GM21447 (cell line): ENCODE results near the gene KLHL35.
A peak's percentile ranks its signal among the peaks of the same experiment; 100 is the strongest.

Source experiments
- ATAC-seq: cut with Tn5 transposase; IDR thresholded peaks from one replicate; pipeline ENCODE4 v1.9.1; 2021; ENCODE audit not compliant: unreplicated experiment

KLHL35 gene

DNA sequence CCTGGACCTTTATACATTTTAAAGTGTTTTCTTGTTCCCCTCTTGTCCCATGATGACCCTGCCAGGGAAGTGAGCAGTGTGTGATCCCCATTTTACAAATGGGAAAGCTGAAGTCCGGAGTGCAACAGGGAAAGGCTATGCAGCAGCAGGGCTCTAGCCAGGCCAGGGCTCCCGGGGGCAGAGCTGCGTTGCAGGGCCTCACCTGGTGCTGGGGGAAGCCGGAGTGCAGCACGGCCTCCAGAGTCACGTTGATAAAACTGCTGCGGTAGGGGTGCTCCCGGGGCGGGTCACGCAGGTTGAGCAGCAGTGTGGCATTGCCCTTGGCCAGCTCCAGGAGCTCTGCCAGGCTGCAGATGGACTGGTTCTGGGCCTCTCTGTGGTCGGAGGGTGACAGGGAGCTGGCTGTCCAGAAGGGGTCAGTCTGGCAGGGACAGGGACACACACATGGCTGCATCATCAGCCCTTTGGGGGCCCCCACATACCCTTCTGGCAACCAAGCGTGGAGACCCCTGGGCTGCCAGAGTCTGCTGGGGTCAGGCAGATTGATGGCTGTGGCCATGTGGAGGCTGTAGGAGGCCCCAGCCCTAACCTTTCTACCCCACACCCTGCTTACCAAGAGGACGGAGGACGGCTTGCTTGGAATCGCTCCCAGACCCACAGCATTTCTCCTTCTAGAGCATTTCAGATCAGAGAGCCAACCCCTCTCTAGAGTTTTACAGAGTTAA is 9.3 kb upstream of the KLHL35 start:
- ATAC-seq, result no peak

DNA sequence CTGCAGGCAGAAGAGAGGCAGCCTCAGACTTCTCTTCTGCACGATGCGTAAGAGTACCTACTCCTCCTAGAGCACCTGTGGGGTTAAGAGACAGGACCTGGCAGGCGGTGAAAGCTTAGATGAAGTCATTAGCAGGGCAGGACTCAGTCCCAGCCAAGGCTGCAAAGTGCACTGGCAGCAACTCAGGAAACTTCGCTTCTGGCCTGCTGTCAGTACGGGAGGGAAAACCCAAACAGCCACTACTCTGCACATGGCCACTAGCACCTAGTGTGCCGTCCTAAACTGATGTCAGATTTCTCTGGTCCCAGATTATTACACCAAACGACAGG is 8.8 kb upstream of the KLHL35 start:
- ATAC-seq, result no peak

DNA sequence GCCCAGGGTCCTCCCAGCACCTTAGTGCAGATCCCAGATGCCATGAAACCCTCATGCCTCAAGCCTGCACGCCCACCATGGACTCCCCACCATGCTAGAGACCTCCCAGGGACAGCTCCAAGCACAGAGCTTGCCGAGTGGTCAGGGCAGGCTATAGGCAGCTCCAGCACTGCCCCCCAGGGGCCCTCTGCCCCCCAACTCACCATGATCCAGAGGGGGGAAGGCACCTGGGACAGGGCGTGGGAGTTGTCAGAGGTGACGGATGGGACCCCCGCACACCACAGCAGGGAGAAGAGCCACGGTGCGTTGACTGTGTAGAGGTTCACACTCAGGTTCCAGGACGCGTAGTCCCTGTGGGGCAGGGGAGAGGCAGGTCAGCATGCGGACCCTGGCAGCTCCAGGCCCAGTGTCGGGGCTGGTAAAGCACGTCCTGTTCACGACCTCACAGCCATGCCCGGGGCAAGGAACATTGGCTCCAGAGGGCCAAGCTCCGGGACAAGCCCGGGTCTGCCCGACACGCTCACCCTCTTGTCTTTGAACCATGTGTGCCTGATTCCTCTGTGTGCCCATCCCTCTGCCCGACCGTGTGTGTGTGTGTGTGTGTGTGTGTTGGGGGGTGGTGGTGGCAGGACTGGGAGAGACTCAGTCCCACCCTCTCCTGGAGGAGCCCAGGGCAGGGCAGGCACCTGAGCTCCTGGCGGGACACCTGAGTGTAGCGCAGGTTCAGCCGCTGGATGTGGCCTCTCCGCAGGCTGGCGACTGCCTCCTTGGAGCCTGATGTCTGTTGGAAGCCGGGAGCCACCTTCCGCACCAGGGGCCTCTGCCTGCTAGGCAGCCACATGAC is 8.2 kb upstream of the KLHL35 start:
- no peak for ATAC-seq

DNA sequence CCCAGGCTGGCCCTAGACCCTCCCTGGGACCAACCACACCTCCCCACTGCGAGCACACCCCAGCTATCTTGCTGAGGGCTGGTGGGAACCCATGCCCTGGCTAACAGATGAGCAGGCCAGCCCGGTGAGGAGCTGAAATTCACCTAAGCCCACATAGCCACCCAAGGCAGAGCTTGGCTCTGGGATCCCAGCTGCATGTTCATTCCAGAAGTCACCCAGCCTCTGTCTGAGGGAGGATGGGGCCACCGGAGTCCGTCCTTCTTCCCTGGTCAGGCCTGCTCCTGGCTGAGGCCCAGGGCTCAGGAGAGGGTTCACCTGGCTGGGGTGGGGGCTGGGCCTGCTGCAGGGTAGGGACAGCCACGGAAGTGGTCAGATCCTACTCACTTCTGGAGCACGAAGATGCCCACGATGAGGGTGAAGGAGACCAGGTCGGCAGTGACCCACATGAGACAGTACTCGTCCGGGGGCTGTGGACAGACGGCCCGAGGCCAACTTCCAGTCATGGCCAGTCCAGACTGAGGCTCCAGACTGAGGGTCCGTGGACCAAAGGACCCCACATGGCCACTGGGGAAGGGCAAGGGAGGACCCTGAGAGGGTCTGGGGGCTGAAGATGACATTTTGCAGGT is 6.6 kb upstream of the KLHL35 start:
- ATAC-seq, result no peak

DNA sequence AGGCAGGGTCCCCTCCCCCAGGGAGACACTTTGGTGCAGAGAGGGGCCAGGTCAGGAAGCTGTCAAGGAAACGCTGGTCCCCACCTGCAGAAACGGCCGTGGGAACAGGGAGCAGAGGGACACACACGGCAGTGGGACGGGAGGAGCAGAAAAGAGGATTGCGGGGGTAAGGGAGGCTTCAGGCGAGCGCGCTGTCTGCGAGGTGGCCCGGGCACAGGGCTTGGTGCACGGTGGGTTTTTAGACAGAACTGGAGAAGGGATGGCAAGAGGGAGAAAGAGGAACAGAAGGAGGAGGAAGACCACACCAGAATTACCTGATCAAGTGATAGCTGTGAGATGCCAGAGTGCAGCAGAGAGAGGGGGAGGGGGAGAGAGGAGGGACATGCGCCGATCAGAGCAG is 6.0 kb upstream of the KLHL35 start:
- ATAC-seq, result no peak

DNA sequence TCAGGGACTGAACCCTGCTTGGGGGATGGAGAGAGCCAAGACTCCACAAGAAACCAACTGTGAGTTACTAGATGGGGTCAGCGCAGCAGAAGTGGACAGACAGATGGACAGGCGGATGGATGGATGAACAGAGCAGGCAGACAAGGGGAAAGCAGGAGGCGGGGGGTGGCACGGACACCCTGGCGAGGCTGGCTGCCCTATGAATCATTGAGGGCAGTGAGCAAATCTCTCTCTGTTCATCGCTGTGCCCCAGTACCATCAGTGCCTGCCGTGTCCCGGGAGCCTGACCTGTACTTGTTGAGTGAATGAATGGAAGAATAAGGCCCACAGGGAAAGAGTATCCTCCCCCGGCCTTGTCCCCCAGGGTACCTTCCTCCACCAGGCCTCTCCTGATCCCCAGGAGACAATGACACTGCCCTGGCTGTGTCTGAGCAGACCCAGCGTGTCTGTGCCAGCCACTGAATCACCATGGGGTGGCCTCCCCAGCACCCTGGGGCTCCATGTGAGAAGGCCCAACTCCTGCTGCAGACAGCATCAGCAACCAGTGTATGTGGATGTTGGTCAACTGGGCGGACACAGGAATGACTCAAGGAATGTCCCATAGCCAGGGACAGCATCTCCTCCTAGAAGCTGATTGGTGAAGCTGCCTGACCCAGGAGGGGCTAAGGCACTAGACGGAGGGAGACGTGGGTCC is 5.1 kb upstream of the KLHL35 start:
- ATAC-seq, result no peak

DNA sequence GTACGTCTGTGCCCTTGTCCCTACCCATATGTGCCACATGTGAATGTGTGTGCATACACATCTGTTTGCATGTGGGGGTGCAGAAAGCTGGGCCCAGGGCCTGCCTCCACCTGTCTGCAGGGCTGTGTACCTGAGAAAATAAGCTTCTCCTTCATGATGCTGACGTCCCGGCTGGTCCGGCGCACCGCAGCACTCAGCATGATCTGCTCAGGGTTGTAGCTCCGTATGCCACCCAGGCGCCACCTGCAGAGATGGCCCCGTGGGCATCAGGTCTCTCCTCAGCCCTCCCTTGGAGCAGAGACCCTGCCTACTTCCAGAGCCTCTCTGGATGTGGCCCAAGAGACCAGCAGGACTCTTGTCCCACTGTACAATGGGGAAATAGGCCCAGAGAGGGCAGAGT is 3.8 kb upstream of the KLHL35 start:
- no peak for ATAC-seq

DNA sequence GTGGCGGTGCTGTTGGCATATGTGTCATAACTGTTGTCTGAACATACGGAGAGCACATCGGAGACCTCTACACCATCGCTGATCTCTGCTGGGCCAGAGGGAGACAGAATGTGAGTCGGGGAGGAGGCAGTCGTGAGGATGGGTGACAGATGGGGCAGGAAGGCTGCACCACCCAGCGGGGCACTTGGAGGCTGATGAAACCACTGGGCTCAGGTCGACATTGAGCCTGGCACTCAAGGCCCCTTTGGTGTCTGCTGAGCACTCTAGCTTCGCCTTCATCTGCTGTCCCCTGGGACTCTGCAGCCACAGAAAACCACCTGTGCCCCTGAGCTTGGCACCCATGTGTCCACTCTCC is 2.5 kb upstream of the KLHL35 start:
- ATAC-seq, result no peak

DNA sequence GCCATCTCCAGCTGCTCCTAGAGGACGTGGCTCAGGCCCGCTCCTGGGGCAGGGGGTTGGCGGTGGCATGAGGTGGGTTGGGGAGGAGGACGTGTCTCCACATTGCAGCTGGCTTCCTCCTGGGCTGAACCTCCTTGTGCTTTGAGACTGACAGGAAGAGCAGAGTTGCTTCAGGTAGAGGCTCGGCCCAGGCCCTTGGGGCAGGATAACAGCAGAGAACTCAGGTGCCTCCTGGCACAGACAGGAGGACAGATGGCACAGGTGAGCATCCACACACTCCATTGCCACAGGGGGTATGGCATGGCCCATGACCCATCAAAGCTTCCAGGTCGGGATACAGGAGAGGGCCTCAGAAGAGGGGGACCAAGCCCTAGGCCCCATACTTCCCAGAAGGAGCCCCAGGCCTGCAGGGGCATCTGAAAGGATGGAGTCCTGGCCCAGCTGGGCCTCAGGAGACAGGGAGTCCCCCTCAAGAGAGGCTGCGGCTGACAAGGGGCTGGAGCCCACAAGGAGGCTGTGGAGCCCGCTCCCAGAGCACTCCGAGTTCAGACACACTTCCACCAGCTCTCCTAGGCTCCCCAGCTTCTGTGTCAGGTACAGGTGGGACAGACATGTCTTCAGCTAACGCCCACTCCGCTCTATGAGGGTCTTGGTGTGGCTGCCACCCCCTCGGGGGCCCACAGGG is 2.0 kb upstream of the KLHL35 start:
- ATAC-seq, result no peak

DNA sequence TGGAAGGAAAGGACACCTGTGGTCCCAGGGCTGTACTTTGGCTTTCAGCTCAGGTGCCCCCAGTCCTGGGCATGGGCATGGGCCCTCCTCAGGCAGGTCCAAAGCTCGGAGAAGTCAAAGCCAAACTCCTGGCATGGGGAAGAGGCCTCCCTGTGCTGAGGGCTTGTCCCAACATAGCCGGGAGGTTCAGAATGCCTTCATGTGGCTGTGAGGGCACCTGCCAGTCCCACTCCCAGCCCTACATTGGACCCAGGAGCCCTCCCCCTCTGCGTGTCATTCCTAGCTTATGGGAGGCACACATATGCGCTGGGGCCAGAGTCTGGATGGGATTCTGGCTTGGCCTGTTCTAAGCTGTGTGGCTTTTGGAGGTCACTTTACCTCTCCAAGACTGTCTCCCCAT is 1.0 kb upstream of the KLHL35 start:
- no peak for ATAC-seq

DNA sequence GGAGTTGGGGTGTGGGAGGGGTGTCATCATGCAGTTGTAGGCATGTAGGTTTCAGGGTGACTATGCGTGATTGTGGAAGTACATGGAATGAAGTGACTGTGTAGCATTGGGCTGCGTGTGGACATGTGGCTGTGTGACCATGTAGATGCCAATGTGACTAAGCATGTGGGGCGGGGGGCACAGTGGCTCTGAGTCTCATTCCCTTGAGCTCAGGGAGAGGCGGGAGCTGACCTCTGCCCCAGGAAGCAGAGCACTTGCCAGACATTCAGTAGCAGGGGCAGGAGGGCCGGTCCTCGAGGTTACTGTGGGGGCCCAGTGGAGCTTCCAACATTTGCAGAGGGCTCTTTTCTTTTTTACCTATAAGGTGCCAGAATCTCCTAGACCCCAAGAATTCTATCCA is 440 bp upstream of the KLHL35 start:
- no peak for ATAC-seq

DNA sequence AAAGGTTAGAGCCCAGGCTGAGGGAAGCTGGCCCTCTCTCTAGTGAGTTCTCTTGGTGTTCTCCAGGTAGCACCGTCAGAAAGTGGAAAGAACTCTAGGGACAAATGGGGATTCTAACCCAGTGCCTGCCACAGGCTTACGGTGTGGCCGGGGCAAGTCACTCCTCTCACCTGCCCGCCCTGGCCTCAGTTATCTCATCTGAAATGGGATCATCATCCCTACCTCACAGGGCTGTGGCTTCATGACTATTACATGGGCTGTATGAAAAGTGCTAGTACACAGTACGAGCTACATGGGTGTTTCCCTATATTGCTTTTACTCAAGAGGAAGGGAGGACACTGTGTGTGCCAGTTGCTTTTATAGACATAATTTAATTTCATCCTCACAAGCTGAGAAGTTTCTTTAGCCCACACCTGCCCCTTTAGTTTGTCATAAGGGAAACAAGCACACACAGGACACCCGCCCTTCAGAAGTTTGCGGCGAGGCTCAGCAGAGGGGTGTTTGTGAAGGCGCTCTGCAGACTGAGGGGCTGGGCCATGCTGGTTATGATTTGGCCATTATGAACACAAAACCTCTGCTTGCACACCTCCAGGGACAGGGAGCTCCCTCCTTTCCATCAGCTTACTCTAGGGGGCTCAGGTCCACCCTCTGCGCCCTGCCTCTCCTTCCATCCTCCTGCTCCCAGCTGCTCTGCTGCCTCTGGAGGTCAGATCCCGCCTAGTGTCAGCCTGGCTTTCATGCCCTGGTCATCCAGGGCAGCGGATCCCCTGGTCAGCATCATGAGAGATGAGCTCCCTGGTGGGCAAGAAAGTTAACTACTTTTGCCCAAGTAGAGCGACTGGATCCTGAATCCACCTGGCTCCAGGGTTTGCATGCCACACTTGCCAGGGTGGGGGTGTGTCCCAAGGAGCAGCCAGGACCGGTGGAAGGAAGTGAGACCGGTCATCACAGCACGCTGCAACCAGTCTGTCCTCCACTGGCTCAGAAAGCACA is 1.2 kb downstream of the KLHL35 start:
- ATAC-seq, result no peak

DNA sequence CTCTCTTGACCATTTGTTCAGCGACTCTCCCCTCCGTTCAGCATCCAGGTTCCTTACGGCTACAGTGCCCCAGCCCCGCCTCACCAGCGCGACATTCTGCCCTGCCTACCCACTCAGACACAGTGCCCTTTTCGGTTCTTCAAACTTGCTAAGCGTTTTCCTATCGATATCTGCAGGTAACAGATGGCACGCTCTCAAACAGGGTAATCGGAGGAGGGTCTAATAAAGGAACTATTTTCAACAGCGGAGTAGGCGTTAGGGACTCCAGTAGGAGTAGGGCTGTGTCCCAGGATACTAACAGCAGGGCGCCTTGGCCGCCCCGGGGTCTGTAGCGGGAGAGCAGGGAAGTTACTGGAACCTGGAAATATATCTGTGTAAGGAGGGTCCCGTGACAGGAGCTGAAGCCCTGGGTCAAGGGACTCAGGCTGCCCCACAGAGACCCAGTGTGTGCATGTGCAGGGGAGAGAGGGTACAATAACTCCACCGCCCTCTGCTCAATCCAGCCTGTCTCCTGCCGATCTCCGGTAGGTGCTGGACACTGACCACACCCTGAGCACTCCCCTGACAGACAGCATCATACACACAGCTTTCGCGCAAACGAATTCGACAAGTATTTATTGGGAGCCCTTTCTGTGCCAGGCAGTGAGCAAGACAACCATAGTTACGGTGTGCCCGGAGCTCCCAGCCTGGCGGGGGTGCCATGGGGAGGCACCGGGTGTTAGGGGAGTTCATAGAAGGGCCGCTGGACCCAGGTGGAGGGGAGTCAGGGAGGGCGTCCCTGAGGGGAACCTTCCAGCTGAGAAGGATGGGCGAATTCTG is 2.1 kb downstream of the KLHL35 start:
- ATAC-seq, result no peak

DNA sequence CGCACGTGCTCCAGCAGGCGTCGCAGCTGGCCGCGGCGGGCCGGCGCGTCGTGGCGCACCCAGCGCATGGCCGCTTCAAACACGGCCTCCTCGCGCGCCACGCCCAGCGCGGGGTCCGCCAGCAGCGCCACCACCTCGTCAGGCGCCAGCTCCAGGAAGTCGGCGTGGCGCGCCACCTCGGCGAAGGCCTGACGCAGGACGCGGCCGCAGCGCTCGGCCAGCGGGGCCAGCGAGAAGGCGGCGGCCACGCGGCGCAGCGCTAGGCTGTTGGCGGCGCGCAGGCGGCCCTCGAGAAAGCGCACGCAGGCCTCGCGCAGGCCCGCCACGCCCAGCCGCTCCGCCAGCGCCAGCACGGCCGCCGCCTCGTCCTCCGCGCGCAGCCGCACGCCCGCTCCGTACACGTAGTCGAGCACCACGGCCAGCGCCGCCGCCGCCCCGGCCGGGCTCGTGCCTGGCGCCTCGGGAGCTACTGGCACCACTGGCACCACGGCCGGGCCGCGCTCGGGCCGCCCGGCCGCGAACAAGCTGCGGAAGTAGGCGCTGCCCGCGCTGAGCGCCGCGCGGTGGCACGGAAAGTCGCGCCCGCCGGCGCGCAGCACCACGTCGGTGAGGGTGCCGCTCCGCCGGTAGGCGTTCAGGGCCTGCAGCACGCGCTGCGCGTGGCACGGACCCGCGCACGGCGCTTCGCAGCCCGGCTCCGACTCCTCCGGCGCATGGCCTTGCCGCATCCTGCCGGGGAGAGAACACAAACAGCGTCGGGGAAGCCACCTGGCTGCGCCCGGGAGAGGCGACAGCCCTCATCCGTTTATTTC is 2.9 kb downstream of the KLHL35 start:
- no peak for ATAC-seq

DNA sequence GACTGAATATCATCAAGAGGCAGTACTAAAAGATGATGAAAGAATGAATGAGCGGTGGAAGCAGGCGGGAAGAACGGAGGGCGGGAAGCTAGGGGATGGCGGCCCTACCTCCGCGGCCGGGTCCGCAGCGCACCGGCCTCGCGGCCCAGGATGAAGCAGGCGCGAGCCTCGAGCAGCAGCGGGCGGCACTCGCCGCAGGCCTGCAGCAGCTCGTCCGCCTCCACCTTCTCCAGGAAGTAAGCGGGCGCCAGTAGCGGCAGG is 3.4 kb downstream of the KLHL35 start:
- ATAC-seq, result no peak

DNA sequence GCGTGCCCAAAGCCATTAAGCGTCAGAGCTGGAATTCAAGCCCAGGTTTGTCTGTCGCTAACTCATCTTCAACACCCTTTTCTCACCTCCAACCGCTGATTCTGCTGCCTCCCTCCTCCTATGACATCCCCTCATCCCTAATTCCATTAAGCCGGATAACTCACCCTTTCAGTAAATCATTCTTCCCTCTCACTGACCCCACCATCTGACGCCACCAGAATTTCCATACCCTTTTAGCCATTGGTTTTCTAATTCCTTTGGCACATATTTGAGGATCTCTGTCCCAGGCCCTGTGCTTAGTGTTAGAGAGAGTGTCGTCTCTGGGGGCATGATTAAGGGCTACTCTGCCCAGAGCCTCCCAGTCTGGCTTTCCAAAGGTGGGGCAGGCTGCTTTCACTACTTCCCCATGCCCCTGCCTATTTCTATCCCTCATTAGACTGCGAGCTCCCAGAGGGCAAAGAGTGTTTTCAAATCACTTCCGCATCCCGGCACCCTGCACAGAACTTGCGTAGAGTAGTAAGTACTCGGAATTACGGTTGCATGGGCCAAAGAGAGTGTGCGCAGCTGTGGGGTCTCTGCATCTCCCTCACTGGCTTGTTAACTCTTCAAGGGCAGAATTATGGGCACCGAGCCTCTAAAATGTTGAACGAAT is 3.9 kb downstream of the KLHL35 start:
- no peak for ATAC-seq

DNA sequence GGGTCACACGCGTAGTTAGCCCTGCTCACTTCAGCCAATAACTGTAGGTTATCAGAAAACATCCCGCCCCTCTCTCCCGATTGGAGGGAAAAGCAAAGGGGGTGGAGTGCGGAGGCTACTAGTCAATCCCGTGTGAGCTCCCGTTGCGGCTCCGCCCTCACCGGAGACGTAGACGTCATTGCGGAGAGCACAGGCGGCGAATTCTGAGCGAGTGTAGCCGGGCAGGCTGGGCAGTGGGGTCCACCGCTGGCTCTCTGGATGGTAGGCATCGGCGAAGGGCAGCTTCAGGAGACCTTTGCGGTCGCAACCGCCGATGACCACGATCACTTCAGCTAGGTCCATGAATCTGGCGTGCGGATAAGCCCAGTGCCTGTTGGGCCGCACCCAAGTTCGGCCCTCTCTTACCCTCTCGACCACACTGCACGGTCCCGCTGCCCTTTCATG is 4.7 kb downstream of the KLHL35 start:
- ATAC-seq, result peak; percentile 63

DNA sequence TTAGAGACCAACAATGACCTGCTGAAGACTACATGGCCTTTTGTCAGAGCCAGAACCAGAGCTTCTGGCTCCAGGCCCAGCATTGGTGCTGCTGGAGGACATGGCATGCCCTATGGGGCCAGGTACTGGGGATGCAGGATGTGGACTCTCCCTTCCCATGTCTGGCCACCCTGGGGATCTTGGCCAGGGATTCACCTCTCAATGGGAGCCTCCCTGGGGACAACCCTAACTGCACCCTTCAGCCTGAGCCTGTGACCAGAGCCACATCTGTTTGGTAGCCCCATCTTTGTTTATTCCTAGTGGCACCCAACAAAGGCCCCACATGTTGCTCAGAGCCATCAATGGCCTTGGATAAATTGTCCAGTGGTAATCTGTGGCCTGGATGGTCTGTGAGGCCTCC is 5.8 kb downstream of the KLHL35 start:
- ATAC-seq, result no peak
